ENCODE data around the gene BBOF1.

DNA sequence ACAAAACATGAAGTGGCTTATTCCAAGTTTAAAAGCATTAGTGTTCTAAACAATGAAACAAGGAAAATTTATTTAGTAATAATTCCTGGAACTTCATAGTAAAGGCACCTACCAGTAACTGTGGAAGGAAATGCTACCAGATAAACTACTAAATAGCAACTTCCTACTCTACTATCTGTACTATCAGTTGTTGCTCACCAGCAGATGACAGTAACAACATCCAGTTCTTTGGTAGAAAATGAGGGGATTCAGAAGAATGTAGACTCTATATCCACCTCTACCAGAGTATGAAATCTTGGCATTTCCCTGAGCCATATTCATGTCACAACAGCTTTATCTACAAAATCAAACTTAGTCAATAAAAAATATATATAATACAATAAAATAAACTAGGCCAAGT, 3.2 kb upstream of the BBOF1 start:
- TF ChIP-seq, protein P1, sequence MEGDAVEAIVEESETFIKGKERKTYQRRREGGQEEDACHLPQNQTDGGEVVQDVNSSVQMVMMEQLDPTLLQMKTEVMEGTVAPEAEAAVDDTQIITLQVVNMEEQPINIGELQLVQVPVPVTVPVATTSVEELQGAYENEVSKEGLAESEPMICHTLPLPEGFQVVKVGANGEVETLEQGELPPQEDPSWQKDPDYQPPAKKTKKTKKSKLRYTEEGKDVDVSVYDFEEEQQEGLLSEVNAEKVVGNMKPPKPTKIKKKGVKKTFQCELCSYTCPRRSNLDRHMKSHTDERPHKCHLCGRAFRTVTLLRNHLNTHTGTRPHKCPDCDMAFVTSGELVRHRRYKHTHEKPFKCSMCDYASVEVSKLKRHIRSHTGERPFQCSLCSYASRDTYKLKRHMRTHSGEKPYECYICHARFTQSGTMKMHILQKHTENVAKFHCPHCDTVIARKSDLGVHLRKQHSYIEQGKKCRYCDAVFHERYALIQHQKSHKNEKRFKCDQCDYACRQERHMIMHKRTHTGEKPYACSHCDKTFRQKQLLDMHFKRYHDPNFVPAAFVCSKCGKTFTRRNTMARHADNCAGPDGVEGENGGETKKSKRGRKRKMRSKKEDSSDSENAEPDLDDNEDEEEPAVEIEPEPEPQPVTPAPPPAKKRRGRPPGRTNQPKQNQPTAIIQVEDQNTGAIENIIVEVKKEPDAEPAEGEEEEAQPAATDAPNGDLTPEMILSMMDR (IDR thresholded peaks at IDR 0.05; ENCODE audit: low read depth, low read length, missing input control): no peak
- TF ChIP-seq JUND (IDR thresholded peaks at IDR 0.05) (no peak), TAF1 (conservative IDR thresholded peaks at IDR 0.05) (no peak), MAX (IDR thresholded peaks at IDR 0.05) (no peak), HNF4A (conservative IDR thresholded peaks at IDR 0.05) (no peak), GABPA (IDR thresholded peaks at IDR 0.05 in 1 of 2, conservative IDR thresholded peaks at IDR 0.05 in 1 of 2) (no peak)
- TF ChIP-seq, protein P2, sequence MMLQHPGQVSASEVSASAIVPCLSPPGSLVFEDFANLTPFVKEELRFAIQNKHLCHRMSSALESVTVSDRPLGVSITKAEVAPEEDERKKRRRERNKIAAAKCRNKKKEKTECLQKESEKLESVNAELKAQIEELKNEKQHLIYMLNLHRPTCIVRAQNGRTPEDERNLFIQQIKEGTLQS (IDR thresholded peaks at IDR 0.05): no peak

Measured in liver (tissue), 3 donors.